IMR-90 (cell line): ENCODE measurements around the gene FAAP100.

Experiments used
- ELK1 ChIP-seq: fragments of 150-350 bp; IDR thresholded peaks from 2 replicates; pipeline ENCODE4 v1.6.1; 2016; ENCODE audit warnings: low read depth, mild to moderate bottlenecking, low read length, moderate library complexity, borderline replicate concordance
- MAFK ChIP-seq: IDR thresholded peaks from 2 replicates; pipeline ENCODE4 v1.6.1; 2012; ENCODE audit warnings: low read depth, low read length, improper control_type of control experiment
- MAZ ChIP-seq: IDR thresholded peaks from 2 replicates; pipeline ENCODE4 v1.6.1; 2012; ENCODE audit warnings: low read depth, mild to moderate bottlenecking, low read length, improper control_type of control experiment, moderate library complexity, borderline replicate concordance
- MXI1 ChIP-seq: IDR thresholded peaks from 2 replicates; pipeline ENCODE4 v1.6.1; 2012; ENCODE audit warnings: low read depth, mild to moderate bottlenecking, low read length, moderate library complexity, borderline replicate concordance
- POLR2A ChIP-seq: IDR thresholded peaks from 2 replicates; pipeline ENCODE4 v1.6.1; 2012; ENCODE audit warnings: mild to moderate bottlenecking, low read depth, low read length
- RFX5 ChIP-seq: IDR thresholded peaks from 2 replicates; pipeline ENCODE4 v1.8.0; 2012; ENCODE audit warnings: low read depth, mild to moderate bottlenecking, low read length, moderate library complexity
- SMC3 ChIP-seq: fragments of 150-350 bp; IDR thresholded peaks from 2 replicates; pipeline ENCODE4 v1.6.1; 2016; ENCODE audit warnings: low read depth, mild to moderate bottlenecking, antibody characterized with exemption, low read length, moderate library complexity
- TF ChIP-seq, protein P1 (sequence below): conservative IDR thresholded peaks from 2 replicates; pipeline ENCODE4 v1.5.1; 2012; ENCODE audit warnings: mild to moderate bottlenecking, low read depth, low read length, improper control_type of control experiment

- no peak for TF ChIP-seq ELK1
- TF ChIP-seq, protein P1, sequence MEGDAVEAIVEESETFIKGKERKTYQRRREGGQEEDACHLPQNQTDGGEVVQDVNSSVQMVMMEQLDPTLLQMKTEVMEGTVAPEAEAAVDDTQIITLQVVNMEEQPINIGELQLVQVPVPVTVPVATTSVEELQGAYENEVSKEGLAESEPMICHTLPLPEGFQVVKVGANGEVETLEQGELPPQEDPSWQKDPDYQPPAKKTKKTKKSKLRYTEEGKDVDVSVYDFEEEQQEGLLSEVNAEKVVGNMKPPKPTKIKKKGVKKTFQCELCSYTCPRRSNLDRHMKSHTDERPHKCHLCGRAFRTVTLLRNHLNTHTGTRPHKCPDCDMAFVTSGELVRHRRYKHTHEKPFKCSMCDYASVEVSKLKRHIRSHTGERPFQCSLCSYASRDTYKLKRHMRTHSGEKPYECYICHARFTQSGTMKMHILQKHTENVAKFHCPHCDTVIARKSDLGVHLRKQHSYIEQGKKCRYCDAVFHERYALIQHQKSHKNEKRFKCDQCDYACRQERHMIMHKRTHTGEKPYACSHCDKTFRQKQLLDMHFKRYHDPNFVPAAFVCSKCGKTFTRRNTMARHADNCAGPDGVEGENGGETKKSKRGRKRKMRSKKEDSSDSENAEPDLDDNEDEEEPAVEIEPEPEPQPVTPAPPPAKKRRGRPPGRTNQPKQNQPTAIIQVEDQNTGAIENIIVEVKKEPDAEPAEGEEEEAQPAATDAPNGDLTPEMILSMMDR = no peak
- TF ChIP-seq POLR2A = peak; percentile 99
- no peak for TF ChIP-seq MAFK
- TF ChIP-seq RFX5 = no peak
- TF ChIP-seq SMC3 = no peak
- peak; percentile 59; the same call in 1 of the 2 replicates for TF ChIP-seq MAZ
- no peak for TF ChIP-seq MXI1
Measured at GRCh38 chr17:81512562-81513371, 39.4 kb downstream of the FAAP100 start, which contains the start of gene ACTG1.
